Measurements from ENCODE around the gene MYPOP. TPM values are rescaled to one million over a fixed set of nuclear protein-coding genes. Genes with fewer than 3 reads are reported as not detected.
A peak's percentile ranks its signal among the peaks of the same experiment; 100 is the strongest.

The MYPOP gene
- total and polyA plus RNA-seq, 2 of the 13 experiments (the other 11 are each of a cell fraction or from before 2014, with no cell fraction given): 2.3 to 2.7 TPM

DNA sequence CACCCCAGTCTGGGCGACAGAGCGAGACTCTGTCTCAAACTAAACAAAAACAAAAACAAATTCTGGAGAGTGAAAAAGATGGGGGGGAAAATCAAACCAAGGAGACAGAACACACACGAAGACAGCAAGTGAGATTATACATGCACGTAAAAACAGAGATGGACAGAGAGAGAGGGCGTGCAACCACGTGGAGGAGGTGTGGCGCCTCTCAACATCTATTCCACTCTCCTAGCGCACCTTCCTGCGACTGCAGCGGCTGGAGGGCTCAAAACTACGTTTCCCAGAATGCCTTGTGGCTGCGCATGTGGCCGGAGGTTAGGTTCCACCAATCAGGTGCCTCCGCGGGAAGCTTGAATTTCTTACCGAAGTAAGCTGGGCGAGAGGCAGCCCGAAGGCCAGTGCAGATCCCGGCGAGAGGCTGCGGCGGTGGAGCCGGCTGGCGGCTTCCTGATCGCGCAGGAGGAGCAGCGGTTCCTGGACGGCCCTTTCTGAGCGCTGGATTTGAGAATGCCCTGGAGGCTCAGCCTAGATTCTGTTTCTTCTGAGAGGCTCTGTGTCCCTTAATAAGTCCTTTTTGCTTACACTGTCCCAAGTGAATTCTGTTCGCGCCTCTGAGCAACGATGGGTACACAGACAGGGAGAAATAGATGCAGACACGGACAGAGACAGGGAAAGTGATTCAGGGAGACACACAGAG lies 25.3 kb upstream of the MYPOP start (continued):
- TF ChIP-seq, protein P1, sequence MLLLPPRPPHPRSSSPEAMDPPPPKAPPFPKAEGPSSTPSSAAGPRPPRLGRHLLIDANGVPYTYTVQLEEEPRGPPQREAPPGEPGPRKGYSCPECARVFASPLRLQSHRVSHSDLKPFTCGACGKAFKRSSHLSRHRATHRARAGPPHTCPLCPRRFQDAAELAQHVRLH (CRISPR knock-in tag; IDR thresholded peaks at IDR 0.05; ENCODE audit: borderline replicate concordance, low read depth): peak; percentile 58; the same call in 1 of the 2 replicates
- TF ChIP-seq REXO4 (CRISPR knock-in tag; IDR thresholded peaks at IDR 0.05; ENCODE audit: borderline replicate concordance): 0 out of 2 replicates have a peak, but pooled peaks have one; percentile 50
- TF ChIP-seq SRSF4 (IDR thresholded peaks at IDR 0.05; ENCODE audit: low read depth, low read length, poor library complexity, severe bottlenecking): no peak
- peak; percentile 94 for TF ChIP-seq SIN3A (IDR thresholded peaks at IDR 0.05; ENCODE audit: borderline replicate concordance, low read depth, low read length)
- peak; percentile 73; the same call in 1 of the 2 replicates for TF ChIP-seq SALL1 (CRISPR knock-in tag; IDR thresholded peaks at IDR 0.05)
- TF ChIP-seq NFYC (CRISPR knock-in tag; IDR thresholded peaks at IDR 0.05): peak; percentile 100
- TF ChIP-seq BCL6 (CRISPR knock-in tag; IDR thresholded peaks at IDR 0.05): peak; percentile 57
- TF ChIP-seq ZNF331 (CRISPR knock-in tag; IDR thresholded peaks at IDR 0.05): peak; percentile 37; the same call in 1 of the 2 replicates
- TF ChIP-seq ZNF780A (CRISPR knock-in tag; IDR thresholded peaks at IDR 0.05): no peak; the same call in 1 of the 2 replicates
- TF ChIP-seq ZNF33B (CRISPR knock-in tag; IDR thresholded peaks at IDR 0.05): no peak
- TF ChIP-seq ZNF562 (CRISPR knock-in tag; IDR thresholded peaks at IDR 0.05; ENCODE audit: borderline replicate concordance): no peak
- 0 out of 2 replicates have a peak, but pooled peaks have one; percentile 85 for TF ChIP-seq CC2D1A (CRISPR knock-in tag; IDR thresholded peaks at IDR 0.05)
- TF ChIP-seq ATF7-NPFF (CRISPR knock-in tag; IDR thresholded peaks at IDR 0.05; ENCODE audit: low read depth): peak; percentile 81
- TF ChIP-seq DNMT3B (CRISPR knock-in tag; conservative IDR thresholded peaks at IDR 0.05): no peak
- peak; percentile 65 for TF ChIP-seq HDAC2 (CRISPR knock-in tag; IDR thresholded peaks at IDR 0.05)
- TF ChIP-seq POLR2G (IDR thresholded peaks at IDR 0.05; ENCODE audit: low read depth, low read length): peak; percentile 75
- TF ChIP-seq ZFP90 (CRISPR knock-in tag; IDR thresholded peaks at IDR 0.05; ENCODE audit: borderline replicate concordance): no peak
- TF ChIP-seq NFYB (CRISPR knock-in tag; IDR thresholded peaks at IDR 0.05): peak; percentile 100
- TF ChIP-seq KDM2A (CRISPR knock-in tag; IDR thresholded peaks at IDR 0.05; ENCODE audit: borderline replicate concordance, low read depth): peak; percentile 49; the same call in 1 of the 2 replicates
- 0 out of 2 replicates have a peak, but pooled peaks have one; percentile 19 for TF ChIP-seq ZNF772 (CRISPR knock-in tag; IDR thresholded peaks at IDR 0.05)
- TF ChIP-seq ZNF292 (CRISPR knock-in tag; IDR thresholded peaks at IDR 0.05; ENCODE audit: borderline replicate concordance, low read depth): no peak
- TF ChIP-seq CBX2 (IDR thresholded peaks at IDR 0.05; ENCODE audit: low read depth, low read length): no peak
- TF ChIP-seq CBX2 (CRISPR knock-in tag; IDR thresholded peaks at IDR 0.05; ENCODE audit: low read depth): 0 out of 2 replicates have a peak, but pooled peaks have one; percentile 50
- no peak for TF ChIP-seq ZFP62 (CRISPR knock-in tag; IDR thresholded peaks at IDR 0.05)
- no peak for TF ChIP-seq TERF1 (CRISPR knock-in tag; IDR thresholded peaks at IDR 0.05)
- peak; percentile 64; the same call in 1 of the 2 replicates for TF ChIP-seq FOXC1 (CRISPR knock-in tag; IDR thresholded peaks at IDR 0.05; ENCODE audit: borderline replicate concordance)
- 0 out of 2 replicates have a peak, but pooled peaks have one; percentile 19 for TF ChIP-seq NCOA2 (CRISPR knock-in tag; IDR thresholded peaks at IDR 0.05)
- TF ChIP-seq ZNF563 (CRISPR knock-in tag; IDR thresholded peaks at IDR 0.05): peak; percentile 17; the same call in 1 of the 2 replicates
